Measurements from ENCODE around the gene ZNF493. TPM values are rescaled to one million over a fixed set of nuclear protein-coding genes. Genes with fewer than 3 reads are reported as not detected.

ZNF493 gene
- total RNA-seq, 1 donor from 2014 or later: 16.2 TPM

GRCh38 chr19:21460686-21461085, 63.8 kb downstream of the ZNF493 start:
- H3K36me3 Mint-ChIP-seq (ENCODE audit: low read depth, unreplicated experiment): peaks cover 34% of the 10 kb centered on the region
- no peaks in the 10 kb centered on the region for H3K27me3 Mint-ChIP-seq (ENCODE audit: unreplicated experiment)
- H3K9me3 Mint-ChIP-seq (ENCODE audit: unreplicated experiment): peaks cover 14% of the 10 kb centered on the region
- H3K27ac Mint-ChIP-seq (ENCODE audit: unreplicated experiment): no peak overlapping the region
- no peak overlapping the region for H3K4me3 Mint-ChIP-seq (ENCODE audit: unreplicated experiment)
- DNase-seq (ENCODE audit: low spot score): no peak
- no peaks in the 10 kb centered on the region for H3K4me1 Mint-ChIP-seq (ENCODE audit: unreplicated experiment)
- TF ChIP-seq, protein P1, sequence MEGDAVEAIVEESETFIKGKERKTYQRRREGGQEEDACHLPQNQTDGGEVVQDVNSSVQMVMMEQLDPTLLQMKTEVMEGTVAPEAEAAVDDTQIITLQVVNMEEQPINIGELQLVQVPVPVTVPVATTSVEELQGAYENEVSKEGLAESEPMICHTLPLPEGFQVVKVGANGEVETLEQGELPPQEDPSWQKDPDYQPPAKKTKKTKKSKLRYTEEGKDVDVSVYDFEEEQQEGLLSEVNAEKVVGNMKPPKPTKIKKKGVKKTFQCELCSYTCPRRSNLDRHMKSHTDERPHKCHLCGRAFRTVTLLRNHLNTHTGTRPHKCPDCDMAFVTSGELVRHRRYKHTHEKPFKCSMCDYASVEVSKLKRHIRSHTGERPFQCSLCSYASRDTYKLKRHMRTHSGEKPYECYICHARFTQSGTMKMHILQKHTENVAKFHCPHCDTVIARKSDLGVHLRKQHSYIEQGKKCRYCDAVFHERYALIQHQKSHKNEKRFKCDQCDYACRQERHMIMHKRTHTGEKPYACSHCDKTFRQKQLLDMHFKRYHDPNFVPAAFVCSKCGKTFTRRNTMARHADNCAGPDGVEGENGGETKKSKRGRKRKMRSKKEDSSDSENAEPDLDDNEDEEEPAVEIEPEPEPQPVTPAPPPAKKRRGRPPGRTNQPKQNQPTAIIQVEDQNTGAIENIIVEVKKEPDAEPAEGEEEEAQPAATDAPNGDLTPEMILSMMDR (IDR thresholded peaks at IDR 0.05; ENCODE audit: unreplicated experiment): no peak

DNA sequence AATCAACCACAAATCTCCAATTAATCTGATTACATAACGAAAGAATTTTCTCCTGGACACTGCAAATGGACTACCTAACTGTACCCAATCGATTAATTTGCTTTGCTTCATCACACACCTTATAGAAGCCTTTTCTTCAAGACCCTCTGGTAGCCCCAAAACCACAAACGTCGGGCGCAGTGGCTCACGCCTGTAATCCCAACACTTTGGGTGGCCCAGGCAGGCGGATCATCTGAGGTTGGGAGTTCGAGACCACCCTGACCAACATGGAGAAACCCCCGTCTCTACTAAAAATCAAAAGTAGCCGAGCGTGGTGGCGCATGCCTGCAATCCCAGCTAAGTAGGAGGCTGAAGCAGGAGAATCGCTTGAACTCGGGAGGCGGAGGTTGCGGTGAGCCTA, 65.6 kb downstream of the ZNF493 start:
- DNase-seq (ENCODE audit: low spot score): no peak
- H3K36me3 Mint-ChIP-seq (ENCODE audit: low read depth, unreplicated experiment): peaks cover 27% of the 10 kb centered on the region
- TF ChIP-seq, protein P1 (IDR thresholded peaks at IDR 0.05; ENCODE audit: unreplicated experiment): no peak
- no peak overlapping the region for H3K4me3 Mint-ChIP-seq (ENCODE audit: unreplicated experiment)
- H3K27me3 Mint-ChIP-seq (ENCODE audit: unreplicated experiment): no peaks in the 10 kb centered on the region
- H3K27ac Mint-ChIP-seq (ENCODE audit: unreplicated experiment): no peak overlapping the region
- peaks cover 13% of the 10 kb centered on the region for H3K9me3 Mint-ChIP-seq (ENCODE audit: unreplicated experiment)
- H3K4me1 Mint-ChIP-seq (ENCODE audit: unreplicated experiment): peaks cover 2% of the 10 kb centered on the region

GRCh38 chr19:21463449-21464105, 66.6 kb downstream of the ZNF493 start:
- TF ChIP-seq, protein P1 (IDR thresholded peaks at IDR 0.05; ENCODE audit: unreplicated experiment): no peak
- Mint-ChIP-seq H3K36me3 (ENCODE audit: low read depth, unreplicated experiment) (peaks cover 27% of the 10 kb centered on the region), H3K27me3 (ENCODE audit: unreplicated experiment) (no peaks in the 10 kb centered on the region), H3K4me3 (ENCODE audit: unreplicated experiment) (peak overlapping the region; percentile 96), H3K4me1 (ENCODE audit: unreplicated experiment) (peaks cover 2% of the 10 kb centered on the region), H3K27ac (ENCODE audit: unreplicated experiment) (peak overlapping the region; percentile 81), H3K9me3 (ENCODE audit: unreplicated experiment) (peaks cover 13% of the 10 kb centered on the region)
- DNase-seq (ENCODE audit: low spot score): peak; percentile 53

GRCh38 chr19:21466627-21467026, 69.7 kb downstream of the ZNF493 start:
- H3K4me1 Mint-ChIP-seq (ENCODE audit: unreplicated experiment): peaks cover 2% of the 10 kb centered on the region
- no peak overlapping the region for H3K27ac Mint-ChIP-seq (ENCODE audit: unreplicated experiment)
- H3K36me3 Mint-ChIP-seq (ENCODE audit: low read depth, unreplicated experiment): peaks cover 22% of the 10 kb centered on the region
- H3K9me3 Mint-ChIP-seq (ENCODE audit: unreplicated experiment): peaks cover 19% of the 10 kb centered on the region
- no peak for DNase-seq (ENCODE audit: low spot score)
- TF ChIP-seq, protein P1 (IDR thresholded peaks at IDR 0.05; ENCODE audit: unreplicated experiment): no peak
- no peak overlapping the region for H3K4me3 Mint-ChIP-seq (ENCODE audit: unreplicated experiment)
- H3K27me3 Mint-ChIP-seq (ENCODE audit: unreplicated experiment): no peaks in the 10 kb centered on the region

- H3K27me3 Mint-ChIP-seq (ENCODE audit: unreplicated experiment): no peaks in the 10 kb centered on the region
- peaks cover 10% of the 10 kb centered on the region for H3K36me3 Mint-ChIP-seq (ENCODE audit: low read depth, unreplicated experiment)
- peaks cover 15% of the 10 kb centered on the region for H3K9me3 Mint-ChIP-seq (ENCODE audit: unreplicated experiment)
- peaks cover 2% of the 10 kb centered on the region for H3K4me1 Mint-ChIP-seq (ENCODE audit: unreplicated experiment)
- no peak overlapping the region for H3K4me3 Mint-ChIP-seq (ENCODE audit: unreplicated experiment)
- no peak for DNase-seq (ENCODE audit: low spot score)
- no peak overlapping the region for H3K27ac Mint-ChIP-seq (ENCODE audit: unreplicated experiment)
- TF ChIP-seq, protein P1 (IDR thresholded peaks at IDR 0.05; ENCODE audit: unreplicated experiment): no peak
Measured at GRCh38 chr19:21468791-21469190, 71.9 kb downstream of the ZNF493 start.

Data from endothelial cell (in vitro differentiated cells).